CD4-positive, alpha-beta T cell (primary cell): ENCODE results near the gene COQ8B. TPM values are rescaled to one million over a fixed set of nuclear protein-coding genes. Genes with fewer than 3 reads are reported as not detected.
A peak's percentile ranks its signal among the peaks of the same experiment; 100 is the strongest.

ENCODE experiments used
- ATAC-seq: fragments of 200-7000 bp; cut with Tn5 transposase; one replicate; pipeline ENCODE4 v1.10.0; 2022; ENCODE audit warnings: mild to moderate bottlenecking; ENCODE audit not compliant: poor library complexity
- CTCF ChIA-PET: fragments of 350-600 bp; sonication (Branson Sonifier 250); formaldehyde crosslinking; loops from one replicate; lab custom pipeline; 2021; ENCODE audit warnings: antibody characterized with exemption, inconsistent platforms; lab: Charles Lee
- POLR2A ChIA-PET: fragments of 350-600 bp; sonication (Branson Sonifier 250); formaldehyde crosslinking; loops from one replicate; lab custom pipeline; 2021; ENCODE audit warnings: antibody characterized with exemption, inconsistent platforms; lab: Charles Lee
- DNase-seq, 14 experiments: peaks; one replicate each; pipeline ENCODE4 v3.0.0-alpha.2; 2013 to 2020; ENCODE audit warnings: mixed read lengths in 2 of 14
- H3K27ac ChIP-seq, 2 donors: one replicate each; pipeline versions ENCODE4 v1.5.1 to v1.7.0; 2013; ENCODE audit warnings: low read length in 2 of 2, low read depth in 1 of 2, mild to moderate bottlenecking in 1 of 2
- H3K27me3 ChIP-seq, 2 experiments: 1 replicate in 1 of 2; 2 replicates in 1 of 2; pipeline versions ENCODE4 v1.6.1 to v1.7.0; 2013; ENCODE audit warnings: low read length in 2 of 2, control low read depth in 1 of 2, mild to moderate bottlenecking in 1 of 2, moderate library complexity in 1 of 2; ENCODE audit not compliant: insufficient read depth in 2 of 2, control insufficient read depth in 1 of 2
- H3K36me3 ChIP-seq: one replicate; pipeline ENCODE4 v1.6.1; 2013; ENCODE audit warnings: low read length, control low read depth; ENCODE audit not compliant: insufficient read depth
- H3K4me1 ChIP-seq: one replicate; pipeline ENCODE4 v1.6.1; 2013; ENCODE audit warnings: low read length, control low read depth; ENCODE audit not compliant: insufficient read depth
- H3K4me3 ChIP-seq: one replicate; pipeline ENCODE4 v1.5.1; 2013; ENCODE audit warnings: mild to moderate bottlenecking, low read length, moderate library complexity
- H3K9me3 ChIP-seq, 2 experiments: 1 replicate in 1 of 2; 2 replicates in 1 of 2; pipeline versions ENCODE4 v1.6.1 to v1.7.0; 2013; ENCODE audit warnings: low read length in 2 of 2, mild to moderate bottlenecking in 2 of 2, control low read depth in 1 of 2, moderate library complexity in 1 of 2; ENCODE audit not compliant: control insufficient read depth in 1 of 2, insufficient read depth in 1 of 2
- H3K27ac Mint-ChIP-seq: one replicate; pipeline ENCODE4 v1.8.0; 2020; ENCODE audit warnings: mixed read lengths
- H3K27me3 Mint-ChIP-seq: one replicate; pipeline ENCODE4 v1.8.0; 2021; ENCODE audit warnings: mixed read lengths
- H3K36me3 Mint-ChIP-seq: one replicate; pipeline ENCODE4 v1.8.0; 2021; ENCODE audit warnings: low read depth, mixed read lengths
- H3K4me1 Mint-ChIP-seq: one replicate; pipeline ENCODE4 v1.8.0; 2021; ENCODE audit warnings: low read depth, mixed read lengths
- H3K4me3 Mint-ChIP-seq: one replicate; pipeline ENCODE4 v1.8.0; 2020; ENCODE audit warnings: mild to moderate bottlenecking, mixed read lengths
- H3K9me3 Mint-ChIP-seq: one replicate; pipeline ENCODE4 v1.8.0; 2020; ENCODE audit warnings: mixed read lengths
- intact Hi-C, 2 experiments: fragments of 100-400 bp; cut with DNase I in 1 of 2; cut with micrococcal nuclease in 1 of 2; formaldehyde crosslinking; loops; one replicate each; pipeline versions ENCODE4 v1.15.1 to v1.9.0; 2023 to 2025; cut with DNase I, micrococcal nuclease
- total RNA-seq, 174 experiments: library from RNA in 2 of 174; stranded (reverse) in 2 of 174; gene quantifications; one replicate each; pipeline ENCODE4 v1.2.3 and lab custom pipeline; 2021 to 2026
- TF ChIP-seq, protein P1 (sequence below): fragments of 200-600 bp; IDR thresholded peaks from one replicate; pipeline ENCODE4 v1.8.0; 2022; ENCODE audit warnings: antibody characterized with exemption, mild to moderate bottlenecking

Gene COQ8B
- total RNA-seq, 2 experiments from 2014 or later: 16.4 to 18.3 TPM

DNA sequence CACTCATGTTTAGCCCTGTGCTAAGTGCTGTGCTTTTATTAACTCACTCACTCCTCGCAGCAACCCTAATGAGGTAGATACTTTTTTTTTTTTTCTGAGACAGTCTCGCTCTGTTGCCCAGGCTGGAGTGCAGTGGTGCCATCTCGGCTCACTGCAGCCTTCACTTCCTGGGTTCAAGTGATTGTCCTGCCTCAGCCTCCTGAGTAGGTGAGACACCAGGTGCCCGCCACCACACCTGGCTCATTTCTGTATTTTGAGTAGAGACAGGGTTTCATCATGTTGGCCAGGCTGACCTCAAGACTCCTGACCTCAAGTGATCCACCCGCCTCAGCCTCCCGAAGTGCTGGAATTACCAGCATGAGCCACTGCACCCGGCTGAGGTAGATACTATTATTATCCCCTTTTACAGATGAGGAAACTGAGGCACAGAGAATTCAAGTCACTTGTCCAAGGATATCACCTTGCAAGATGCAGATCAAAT, 2.8 kb upstream of the COQ8B start:
- H3K27me3 ChIP-seq: no peaks in the 10 kb centered on the region
- H3K27me3 Mint-ChIP-seq: no peaks in the 10 kb centered on the region
- H3K9me3 ChIP-seq: no peaks in the 10 kb centered on the region
- H3K4me3 Mint-ChIP-seq: peak overlapping the region; percentile 59
- TF ChIP-seq, protein P1, sequence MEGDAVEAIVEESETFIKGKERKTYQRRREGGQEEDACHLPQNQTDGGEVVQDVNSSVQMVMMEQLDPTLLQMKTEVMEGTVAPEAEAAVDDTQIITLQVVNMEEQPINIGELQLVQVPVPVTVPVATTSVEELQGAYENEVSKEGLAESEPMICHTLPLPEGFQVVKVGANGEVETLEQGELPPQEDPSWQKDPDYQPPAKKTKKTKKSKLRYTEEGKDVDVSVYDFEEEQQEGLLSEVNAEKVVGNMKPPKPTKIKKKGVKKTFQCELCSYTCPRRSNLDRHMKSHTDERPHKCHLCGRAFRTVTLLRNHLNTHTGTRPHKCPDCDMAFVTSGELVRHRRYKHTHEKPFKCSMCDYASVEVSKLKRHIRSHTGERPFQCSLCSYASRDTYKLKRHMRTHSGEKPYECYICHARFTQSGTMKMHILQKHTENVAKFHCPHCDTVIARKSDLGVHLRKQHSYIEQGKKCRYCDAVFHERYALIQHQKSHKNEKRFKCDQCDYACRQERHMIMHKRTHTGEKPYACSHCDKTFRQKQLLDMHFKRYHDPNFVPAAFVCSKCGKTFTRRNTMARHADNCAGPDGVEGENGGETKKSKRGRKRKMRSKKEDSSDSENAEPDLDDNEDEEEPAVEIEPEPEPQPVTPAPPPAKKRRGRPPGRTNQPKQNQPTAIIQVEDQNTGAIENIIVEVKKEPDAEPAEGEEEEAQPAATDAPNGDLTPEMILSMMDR: no peak
- peaks cover 5% of the 10 kb centered on the region for H3K36me3 ChIP-seq
- CTCF ChIA-PET: no interaction called here
- peaks cover 61% of the 10 kb centered on the region for H3K4me1 ChIP-seq
- H3K27ac Mint-ChIP-seq: no peak overlapping the region
- POLR2A ChIA-PET: interaction anchor here (0.6 to 1.0 kb wide), 2 partner anchors 15 to 56 kb away, joined by 3 to 4 read pairs; no protein-coding TSS in a partner anchor
- no peaks in the 10 kb centered on the region for H3K9me3 Mint-ChIP-seq
- H3K4me3 ChIP-seq: peak overlapping the region; percentile 89
- intact Hi-C loops: loop anchor here (5.0 to 10.0 kb wide), 2 partner anchors 55 to 548 kb away; no protein-coding TSS in a partner anchor
- ATAC-seq (no peak), DNase-seq (no peak)
- peaks cover 52% of the 10 kb centered on the region for H3K36me3 Mint-ChIP-seq
- peaks cover 66% of the 10 kb centered on the region for H3K4me1 Mint-ChIP-seq
- no peak overlapping the region for H3K27ac ChIP-seq

DNA sequence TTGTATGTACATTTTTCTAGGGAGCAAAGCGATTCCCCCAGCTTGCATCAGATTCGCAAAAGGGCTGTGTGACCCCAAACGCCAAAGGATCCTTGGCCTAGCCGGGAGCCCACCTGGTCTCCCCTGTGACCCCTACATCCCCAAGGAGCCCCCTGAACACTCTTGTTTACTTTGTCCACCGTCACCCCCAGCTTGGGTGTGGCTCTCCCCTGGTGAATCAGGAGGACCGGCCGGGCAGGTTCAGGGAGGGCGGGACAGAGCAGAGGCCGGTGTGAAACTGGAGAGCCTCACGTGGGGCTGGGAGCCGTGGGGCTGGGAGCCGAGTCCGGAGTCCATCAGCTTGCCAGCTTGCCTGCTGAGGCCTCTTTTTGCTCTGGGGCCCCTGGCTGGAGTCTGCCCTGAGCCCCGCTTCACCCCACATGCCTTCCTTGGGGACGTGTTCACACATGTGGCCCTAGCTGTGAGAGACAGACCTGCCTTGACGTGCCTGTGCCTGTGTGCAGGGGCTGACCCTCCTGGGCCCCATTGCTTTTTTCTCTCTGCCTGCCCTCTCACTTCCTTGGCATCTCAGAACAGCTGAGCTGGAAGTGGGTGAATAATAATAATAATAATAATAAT, 2.2 kb upstream of the COQ8B start:
- peak in 2 of 14 experiments; percentile 11 to 31 for DNase-seq
- peaks cover 70% of the 10 kb centered on the region for H3K4me1 Mint-ChIP-seq
- peaks cover 3% of the 10 kb centered on the region for H3K36me3 ChIP-seq
- ATAC-seq: no peak
- POLR2A ChIA-PET: interaction anchor here (0.6 to 1.0 kb wide), 2 partner anchors 15 to 56 kb away, joined by 3 to 4 read pairs; no protein-coding TSS in a partner anchor
- CTCF ChIA-PET: no interaction called here
- peak overlapping the region; percentile 94 for H3K4me3 Mint-ChIP-seq
- no peaks in the 10 kb centered on the region for H3K9me3 ChIP-seq
- peaks cover 49% of the 10 kb centered on the region for H3K36me3 Mint-ChIP-seq
- H3K27me3 Mint-ChIP-seq: no peaks in the 10 kb centered on the region
- H3K4me3 ChIP-seq: peak overlapping the region; percentile 89
- H3K4me1 ChIP-seq: peaks cover 67% of the 10 kb centered on the region
- intact Hi-C loops: loop anchor here (1.0 to 10.0 kb wide), 3 partner anchors 30 to 548 kb away; no protein-coding TSS in a partner anchor
- TF ChIP-seq, protein P1: no peak
- H3K27ac Mint-ChIP-seq: peak overlapping the region; percentile 82
- H3K27me3 ChIP-seq: no peaks in the 10 kb centered on the region
- no peak overlapping the region for H3K27ac ChIP-seq
- no peaks in the 10 kb centered on the region for H3K9me3 Mint-ChIP-seq

DNA sequence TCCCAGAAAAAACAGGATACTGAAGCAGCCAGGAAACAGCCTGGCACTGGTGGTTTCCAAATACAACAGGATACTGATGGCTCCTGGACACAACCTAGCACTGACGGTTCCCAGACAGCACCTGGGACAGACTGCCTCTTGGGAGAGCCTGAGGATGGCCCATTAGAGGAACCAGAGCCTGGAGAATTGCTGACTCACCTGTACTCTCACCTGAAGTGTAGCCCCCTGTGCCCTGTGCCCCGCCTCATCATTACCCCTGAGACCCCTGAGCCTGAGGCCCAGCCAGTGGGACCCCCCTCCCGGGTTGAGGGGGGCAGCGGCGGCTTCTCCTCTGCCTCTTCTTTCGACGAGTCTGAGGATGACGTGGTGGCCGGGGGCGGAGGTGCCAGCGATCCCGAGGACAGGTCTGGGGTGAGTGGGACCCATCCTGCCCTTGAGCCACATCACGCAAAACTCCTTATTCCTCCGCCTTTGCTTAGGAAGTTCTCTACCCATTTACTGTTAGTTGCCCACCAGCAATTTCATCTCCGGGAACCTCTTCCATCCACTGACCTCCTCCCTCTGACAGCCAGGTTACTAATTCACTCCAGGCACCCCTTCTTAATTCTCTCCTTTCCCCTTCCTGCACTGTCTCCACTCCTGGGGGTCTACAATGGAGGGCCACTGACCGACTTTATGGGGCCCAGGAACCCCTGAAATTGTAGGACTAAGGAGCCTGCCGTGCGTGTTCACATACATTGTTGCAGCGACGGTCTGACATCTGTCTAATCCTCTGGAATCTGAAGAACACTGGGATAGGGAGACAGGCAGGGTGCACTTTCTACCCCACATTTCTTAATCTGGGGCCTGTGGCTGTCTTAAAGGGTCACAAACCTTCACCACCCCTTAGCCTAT, 1.4 kb upstream of the COQ8B start:
- Mint-ChIP-seq H3K36me3 (peaks cover 46% of the 10 kb centered on the region), H3K4me3 (peak overlapping the region; percentile 94), H3K27ac (peak overlapping the region; percentile 94), H3K9me3 (no peaks in the 10 kb centered on the region), H3K4me1 (peaks cover 74% of the 10 kb centered on the region), H3K27me3 (no peaks in the 10 kb centered on the region)
- ATAC-seq (no peak), DNase-seq (peak in 2 of 14 experiments; percentile 20 to 32)
- intact Hi-C loops: loop anchor here (1.0 to 10.0 kb wide), 7 partner anchors 27 to 549 kb away; partner anchors contain the start of genes ACTMAP (in 1 of the 2), EGLN2 (in 1 of the 2), NUMBL (in 1 of the 2) and SNRPA (in 1 of the 2)
- TF ChIP-seq, protein P1: no peak
- POLR2A ChIA-PET: interaction anchor here (1.0 to 2.4 kb wide), 5 partner anchors 24 to 55 kb away, joined by 3 to 22 read pairs (median 4); partner anchors contain the start of genes ACTMAP and SNRPA
- CTCF ChIA-PET: no interaction called here
- Histone ChIP-seq H3K27me3 (no peaks in the 10 kb centered on the region), H3K4me3 (peak overlapping the region; percentile 89), H3K36me3 (peaks cover 3% of the 10 kb centered on the region), H3K27ac (no peak overlapping the region), H3K4me1 (peaks cover 70% of the 10 kb centered on the region), H3K9me3 (no peaks in the 10 kb centered on the region)
